CD4-positive, alpha-beta T cell treated with Interferon gamma for 1 hour (primary cell): ENCODE results near the gene XRCC2.
"Not testable (repeated sequence)": the region's sequence is repeated elsewhere in the genome, so short reads cannot be mapped to it uniquely, and the experiment has no call there.

Experiments
- DNase-seq: peaks from one replicate; pipeline ENCODE4 v3.0.0-alpha.2; 2020

XRCC2 gene

GRCh38 chr7:152663931-152664330, 12.0 kb downstream of the XRCC2 start:
- DNase-seq: no peak

DNA sequence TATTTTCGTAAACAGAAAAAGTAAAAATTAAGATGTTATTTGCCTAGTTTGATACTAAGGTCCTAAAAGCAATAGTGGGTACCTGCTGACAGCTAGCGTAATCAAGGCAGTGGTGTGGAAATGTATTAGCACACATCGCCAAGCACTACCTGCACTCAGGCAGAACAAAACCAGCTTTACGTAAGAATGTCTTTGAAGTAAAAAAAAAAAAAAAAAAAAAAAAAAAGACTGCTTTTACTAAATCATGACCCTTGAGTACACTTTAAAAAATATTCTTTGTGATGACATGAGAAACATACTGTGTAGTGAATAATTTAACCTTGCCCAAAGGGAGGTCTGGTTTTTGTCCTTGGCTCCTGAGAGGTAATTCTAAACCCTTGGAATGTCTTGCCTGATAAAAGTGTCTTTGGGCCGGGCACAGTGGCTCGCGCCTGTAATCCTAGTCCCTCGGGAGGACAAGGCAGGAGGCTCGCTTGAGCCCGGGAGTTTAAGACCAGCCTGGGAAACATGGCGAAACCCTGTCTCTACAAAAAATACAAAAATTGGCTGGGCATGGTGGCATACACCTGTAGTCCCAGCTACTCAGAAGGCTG, 12.7 kb downstream of the XRCC2 start:
- DNase-seq: no peak

GRCh38 chr7:152661479-152661878, 14.5 kb downstream of the XRCC2 start:
- no peak for DNase-seq

GRCh38 chr7:152660021-152660420, 15.9 kb downstream of the XRCC2 start:
- no peak for DNase-seq

DNA sequence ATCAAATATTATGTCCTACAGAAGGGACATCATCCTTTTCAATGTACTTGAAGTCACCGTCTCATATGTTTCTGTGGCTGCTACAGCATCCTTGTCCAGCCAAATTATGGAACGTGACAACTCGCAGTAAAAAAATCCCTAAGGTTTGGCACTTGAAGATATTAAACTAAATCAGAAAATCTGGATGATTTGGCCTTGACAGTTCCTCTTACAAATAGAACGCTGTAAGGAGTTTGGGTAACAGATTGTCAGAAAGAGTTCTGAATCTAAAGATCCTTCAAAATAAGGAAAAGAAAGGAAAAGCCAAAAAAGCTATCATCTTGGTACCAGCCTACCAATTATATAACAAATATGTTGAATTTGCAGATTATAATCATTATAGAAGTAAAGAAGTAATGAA, 21.0 kb downstream of the XRCC2 start:
- DNase-seq: no peak

- DNase-seq: no peak
Observed at GRCh38 chr7:152649220-152649619, 26.7 kb downstream of the XRCC2 start.

DNA sequence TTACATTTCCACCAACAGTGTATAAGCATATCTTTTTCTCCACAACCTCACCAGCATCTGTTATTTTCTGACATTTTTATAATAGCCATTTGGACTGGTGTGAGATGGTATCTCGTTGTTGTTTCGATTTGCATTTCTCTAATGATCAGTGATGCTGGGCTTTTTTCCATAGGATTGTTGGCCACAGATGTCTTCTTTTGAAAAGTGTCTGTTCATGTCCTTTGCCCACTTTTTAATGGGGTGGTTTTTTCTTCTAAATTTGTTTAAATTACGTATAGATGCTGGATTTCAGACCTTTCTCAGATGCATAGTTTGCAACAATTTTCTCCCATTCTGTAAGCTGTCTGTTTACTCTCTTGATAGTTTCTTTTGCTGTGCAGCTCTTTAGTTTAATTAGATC, 28.9 kb downstream of the XRCC2 start:
- no peak for DNase-seq

DNA sequence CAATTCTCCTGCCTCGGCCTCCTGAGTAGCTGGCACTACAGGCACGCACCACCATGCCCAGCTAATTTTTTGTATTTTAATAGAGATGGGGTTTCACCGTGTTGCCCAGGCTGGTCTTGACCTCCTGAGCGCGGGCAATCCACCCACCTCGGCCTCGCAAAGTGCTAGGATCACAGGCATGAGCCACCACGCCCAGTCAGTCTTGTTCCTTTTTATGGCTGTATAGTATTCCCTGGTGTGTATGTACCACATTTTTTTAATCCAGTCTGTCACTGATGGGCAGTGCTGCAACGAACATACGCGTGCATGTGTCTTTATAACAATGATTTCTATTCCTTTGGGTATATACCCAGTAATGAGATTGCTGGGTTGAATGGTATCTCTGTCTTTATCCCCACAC, 29.4 kb downstream of the XRCC2 start:
- not testable (repeated sequence) for DNase-seq

DNA sequence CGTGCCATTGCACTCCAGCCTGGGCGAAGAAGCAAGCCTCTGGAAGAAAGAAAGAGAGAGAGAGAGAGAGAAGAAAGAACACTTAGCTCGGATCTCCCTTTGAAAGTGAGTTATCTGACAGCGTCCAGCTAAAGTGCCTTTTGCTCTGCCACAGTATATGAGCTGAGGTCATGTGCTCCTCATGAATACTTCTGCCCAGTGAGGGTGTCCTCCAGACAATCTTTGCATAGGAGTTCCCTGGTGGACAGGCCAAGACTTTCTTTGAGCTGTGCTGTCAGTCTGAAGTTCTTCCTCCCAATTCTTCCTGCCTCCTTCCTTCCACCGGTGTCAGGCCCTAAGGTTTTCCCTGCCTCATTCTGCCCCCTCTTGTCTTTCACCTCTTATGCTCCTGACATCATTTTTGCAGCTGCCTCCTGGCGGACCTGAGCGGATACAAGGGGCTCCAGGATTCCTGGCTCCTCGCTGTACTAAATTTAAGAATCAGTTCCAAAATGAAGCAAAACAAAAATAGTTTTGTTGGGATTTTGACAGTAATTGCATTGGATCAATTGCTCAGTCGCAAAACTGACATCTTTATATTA, 31.9 kb downstream of the XRCC2 start:
- no peak for DNase-seq

GRCh38 chr7:152641384-152641783, 34.6 kb downstream of the XRCC2 start:
- DNase-seq: no peak

GRCh38 chr7:152640829-152641228, 35.1 kb downstream of the XRCC2 start:
- no peak for DNase-seq

GRCh38 chr7:152637920-152638580, 37.9 kb downstream of the XRCC2 start:
- DNase-seq: no peak

GRCh38 chr7:152637161-152637560, 38.8 kb downstream of the XRCC2 start:
- DNase-seq: no peak

GRCh38 chr7:152636441-152636840, 39.5 kb downstream of the XRCC2 start:
- no peak for DNase-seq

DNA sequence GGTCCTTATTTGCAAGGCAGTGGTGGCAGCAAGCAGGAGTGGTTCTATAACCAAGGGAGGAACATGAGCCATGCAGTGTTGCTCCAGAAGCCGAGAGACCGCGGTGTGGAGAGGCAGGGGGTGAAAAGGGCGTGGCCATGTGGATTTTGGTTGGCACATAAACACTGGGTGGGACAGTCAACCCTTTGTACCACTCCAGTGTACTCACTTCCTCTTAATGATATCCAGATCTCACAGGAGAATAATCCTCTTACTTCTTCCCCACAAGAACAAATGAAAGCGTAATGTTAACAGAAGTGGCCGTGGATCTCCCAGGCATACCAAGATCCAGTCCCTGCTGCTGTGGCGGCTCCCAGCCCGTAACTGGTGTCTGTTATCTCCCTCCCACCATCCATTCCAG, 42.4 kb downstream of the XRCC2 start:
- no peak for DNase-seq

- no peak for DNase-seq
Observed at GRCh38 chr7:152633072-152633471, 42.9 kb downstream of the XRCC2 start.

- DNase-seq: not testable (repeated sequence)
Observed at GRCh38 chr7:152628772-152629171, 47.2 kb downstream of the XRCC2 start.

DNA sequence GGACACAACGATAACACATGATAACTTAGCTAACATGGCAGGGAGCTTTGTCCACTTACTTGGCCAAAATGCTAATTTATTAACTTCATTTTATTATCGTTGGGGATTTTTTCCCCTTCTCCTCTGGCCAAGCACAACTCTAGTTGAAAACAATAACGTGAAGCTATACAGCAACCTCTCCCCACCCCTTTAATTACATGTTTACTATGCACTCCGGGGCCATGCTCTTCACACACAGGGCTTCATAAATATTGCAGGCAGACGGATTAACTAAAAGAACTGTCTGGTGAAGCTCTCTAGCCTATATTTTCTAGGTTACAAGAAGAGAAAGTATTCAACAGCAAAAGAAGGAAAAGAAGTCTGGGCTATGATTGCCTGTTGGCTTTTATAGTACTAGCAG, 51.7 kb downstream of the XRCC2 start:
- DNase-seq: no peak

GRCh38 chr7:152621426-152621825, 54.5 kb downstream of the XRCC2 start:
- no peak for DNase-seq

GRCh38 chr7:152619027-152619739, 56.8 kb downstream of the XRCC2 start:
- no peak for DNase-seq

GRCh38 chr7:152618427-152618826, 57.5 kb downstream of the XRCC2 start:
- no peak for DNase-seq

DNA sequence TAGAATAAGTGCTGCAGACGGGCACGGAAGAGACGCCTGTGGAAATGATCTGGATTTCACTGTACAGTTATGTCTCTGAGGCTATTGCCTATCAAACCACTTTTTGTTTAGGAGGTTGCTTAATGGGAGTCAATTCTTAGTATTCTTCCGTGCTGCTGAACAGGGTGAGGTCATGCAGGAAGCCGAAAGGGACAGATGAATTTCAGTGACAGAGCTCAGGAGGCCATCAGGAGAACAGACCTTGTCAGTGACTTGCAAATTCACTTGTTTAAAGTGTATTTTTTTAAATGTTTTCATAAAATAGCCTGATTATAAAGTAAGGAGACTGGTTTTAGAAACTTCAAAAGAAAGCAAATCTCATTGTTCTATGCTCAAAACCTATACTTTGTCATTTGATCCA, 58.9 kb downstream of the XRCC2 start:
- DNase-seq: no peak

- DNase-seq: no peak
Observed at GRCh38 chr7:152615031-152615741, 60.8 kb downstream of the XRCC2 start.
